Activated CD4-positive, CD25-positive, alpha-beta regulatory T cell treated with anti-CD3 and anti-CD28 coated beads, Interleukin-2, amount 50 U/mL, for 72 hours (primary cell): ENCODE measurements around the gene LEMD2.
A peak's percentile ranks its signal among the peaks of the same experiment; 100 is the strongest.

Experiments used
- DNase-seq: peaks from one replicate; pipeline ENCODE4 v3.0.0; 2021

The LEMD2 gene

DNA sequence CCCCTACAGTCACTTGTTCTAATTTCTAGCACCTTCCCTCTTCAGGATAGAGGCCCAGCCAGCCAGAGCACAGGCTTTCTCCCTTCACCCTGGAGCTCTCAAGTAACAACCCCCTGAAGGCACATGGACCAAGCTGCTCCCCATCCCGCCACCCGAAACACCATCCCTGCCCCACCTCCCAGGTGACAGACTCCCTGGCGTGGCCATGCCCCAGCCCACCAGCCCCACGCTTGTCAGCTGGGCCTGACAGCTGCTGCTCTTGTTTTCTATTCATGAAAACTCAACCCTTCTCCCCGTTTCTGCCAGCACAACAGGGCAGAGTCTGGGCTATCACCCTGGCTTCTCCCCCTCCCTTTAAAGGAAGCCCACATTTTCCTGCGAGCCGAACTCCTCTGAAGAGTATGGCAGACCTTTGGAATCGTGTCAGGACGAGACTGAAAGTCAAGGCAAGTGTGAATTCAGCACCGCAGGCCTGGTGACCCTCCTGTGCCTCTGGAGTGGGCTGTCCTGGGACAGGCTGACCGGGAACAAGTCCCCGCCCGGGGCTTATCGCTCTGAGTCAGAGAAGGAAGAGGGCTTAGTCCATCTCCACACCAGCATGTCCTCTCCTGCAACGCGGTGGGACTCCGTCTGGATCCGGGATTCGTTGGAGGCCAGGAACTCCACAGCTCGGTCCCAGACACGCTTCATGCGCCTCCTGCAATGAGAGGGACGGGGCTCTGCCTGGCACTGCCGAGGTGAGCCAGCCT is 16.7 kb downstream of the LEMD2 start:
- no peak for DNase-seq

DNA sequence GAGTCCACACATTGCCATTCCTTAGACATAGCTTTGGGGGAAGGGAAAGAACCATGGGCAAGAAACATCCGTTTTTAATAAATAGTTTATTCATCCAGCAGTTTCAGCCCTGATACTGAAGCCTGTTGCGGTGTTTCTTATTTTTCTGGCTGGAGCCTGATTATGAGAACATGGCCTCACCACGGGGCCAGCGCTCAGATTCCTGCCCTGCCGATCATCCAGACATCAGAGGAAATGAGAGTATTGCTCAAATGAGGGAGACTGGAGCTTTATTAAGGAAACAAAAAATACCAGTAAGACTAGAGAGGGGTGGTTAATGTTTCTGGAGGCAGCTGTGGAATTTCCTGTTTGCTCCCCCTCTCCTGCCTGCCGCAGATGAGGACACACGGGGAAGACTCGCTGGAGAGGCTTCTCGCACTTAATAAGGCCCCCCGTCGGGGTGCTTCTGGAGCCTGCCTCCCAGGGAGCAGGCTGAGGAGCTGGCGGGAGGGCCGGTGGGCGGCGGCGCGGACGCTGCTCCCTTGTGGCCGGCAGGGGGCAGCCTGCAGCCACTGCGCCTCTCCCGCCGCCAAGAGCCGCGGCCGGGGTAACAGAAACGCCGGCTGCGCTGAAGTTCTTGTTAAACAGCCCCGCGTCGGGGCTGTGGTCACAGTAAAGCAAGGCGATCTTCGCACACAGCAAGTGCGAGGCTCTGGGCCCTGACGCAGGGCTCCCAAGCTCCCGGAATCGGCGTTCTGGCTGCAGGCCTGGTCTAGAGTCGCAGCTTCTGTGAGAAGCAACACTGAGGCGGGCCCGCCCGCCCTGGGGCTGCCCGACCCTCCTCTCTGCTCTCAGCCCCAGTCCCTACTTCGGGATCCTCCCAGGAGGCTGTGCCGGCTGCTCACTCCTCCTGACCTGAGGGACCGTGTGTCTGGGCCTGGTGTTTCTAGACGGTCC is 17.5 kb downstream of the LEMD2 start:
- DNase-seq, result peak; percentile 73

DNA sequence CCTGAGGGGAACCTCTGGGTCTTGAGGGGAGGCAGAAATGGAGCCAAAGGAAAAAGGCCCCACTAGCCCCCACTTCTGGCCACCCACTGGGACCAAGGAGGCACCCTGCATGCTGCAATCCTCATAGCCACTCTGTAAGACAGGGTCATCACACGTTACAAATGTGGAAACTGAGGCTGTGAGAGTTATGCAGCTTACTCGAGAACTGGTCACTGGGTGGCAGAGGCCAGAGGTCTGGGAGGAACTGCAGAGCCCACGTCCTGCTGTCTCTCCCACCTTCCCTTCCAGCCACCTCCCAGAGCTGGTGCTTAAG is 18.1 kb downstream of the LEMD2 start:
- DNase-seq, result no peak

DNA sequence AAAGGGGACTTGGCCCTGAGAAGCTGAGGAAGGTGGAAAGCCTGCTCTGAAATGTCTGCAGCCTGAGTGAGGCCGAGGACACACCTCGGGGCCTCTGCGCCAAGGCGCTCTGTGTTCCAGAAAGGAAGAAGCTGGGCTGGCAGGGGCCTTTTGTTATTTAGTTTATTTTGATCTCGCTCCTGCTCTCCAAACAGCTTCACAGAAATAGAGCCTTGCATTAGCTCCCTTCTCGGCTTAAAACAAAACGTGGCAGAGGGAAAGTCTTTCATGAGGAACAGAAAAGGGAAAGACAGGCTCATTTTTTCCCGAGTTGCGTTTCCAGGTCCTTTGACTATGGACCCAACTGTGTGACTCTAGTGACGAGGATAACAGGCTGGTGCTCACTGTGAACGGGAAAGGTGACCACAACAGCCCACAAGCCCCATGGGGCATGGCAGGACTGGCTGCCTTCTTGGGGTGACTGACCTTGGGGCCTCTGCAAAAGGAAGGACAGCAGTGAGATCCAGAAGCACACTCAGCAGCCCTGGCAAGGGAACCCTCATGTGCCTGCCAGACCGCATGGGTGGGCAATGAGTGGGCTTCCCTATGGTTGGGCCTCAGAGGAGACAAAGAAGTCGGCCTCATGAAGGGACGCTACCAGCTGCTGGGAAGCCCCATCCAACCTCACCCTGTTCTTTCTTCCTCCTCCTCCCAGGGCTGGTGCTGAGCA is 18.7 kb downstream of the LEMD2 start:
- no peak for DNase-seq

DNA sequence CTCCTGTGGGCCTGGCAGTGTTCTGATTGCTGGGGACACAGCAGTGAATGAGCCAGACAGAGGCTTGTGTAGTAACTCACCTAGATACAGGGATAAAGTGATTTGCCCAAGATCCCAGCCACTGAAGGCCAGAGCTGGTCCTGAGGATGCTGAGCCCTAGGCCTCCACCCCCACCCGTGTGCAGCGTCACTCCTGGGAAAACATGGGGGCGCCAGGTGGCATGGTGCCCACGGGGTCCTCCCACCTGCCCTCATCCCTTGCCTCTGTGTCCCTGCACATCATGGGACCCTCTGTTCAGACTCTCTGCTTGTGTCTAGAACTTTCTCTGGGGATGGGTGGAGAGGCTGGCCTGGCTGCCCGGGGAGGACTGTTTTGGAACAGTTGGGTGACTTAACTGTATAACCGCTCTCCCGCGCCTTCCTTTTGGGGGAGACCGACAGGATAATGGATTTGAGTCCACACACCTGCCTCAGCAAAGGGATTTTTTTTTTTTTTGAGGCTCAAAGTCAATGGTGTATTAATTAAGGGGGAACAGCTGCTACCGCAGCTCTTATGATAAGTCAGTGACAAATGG is 19.6 kb downstream of the LEMD2 start:
- DNase-seq, result no peak

DNA sequence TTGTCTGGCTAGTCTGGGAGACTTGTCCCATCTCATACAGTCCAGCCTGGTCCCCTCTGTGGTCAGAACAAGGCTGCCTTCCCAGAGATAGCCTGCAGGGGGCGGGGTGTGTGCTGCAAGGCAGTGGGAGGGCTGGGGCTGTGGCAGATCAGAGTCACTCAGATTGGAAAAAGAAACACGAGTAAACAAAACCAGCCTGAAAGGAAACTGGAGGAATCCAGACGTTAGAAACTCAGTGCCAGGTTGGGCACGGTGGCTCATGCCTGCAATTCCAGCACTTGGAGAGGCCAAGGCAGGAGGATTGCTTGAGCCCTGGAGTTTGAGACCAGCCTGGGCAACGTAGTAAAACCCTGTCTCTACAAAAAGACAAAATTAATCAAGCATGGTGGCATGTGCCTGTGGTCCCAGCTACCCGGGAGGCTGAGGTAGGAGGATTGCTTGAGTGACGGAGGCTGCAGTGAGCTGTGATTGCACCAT is 20.2 kb downstream of the LEMD2 start:
- peak; percentile 78 for DNase-seq

DNA sequence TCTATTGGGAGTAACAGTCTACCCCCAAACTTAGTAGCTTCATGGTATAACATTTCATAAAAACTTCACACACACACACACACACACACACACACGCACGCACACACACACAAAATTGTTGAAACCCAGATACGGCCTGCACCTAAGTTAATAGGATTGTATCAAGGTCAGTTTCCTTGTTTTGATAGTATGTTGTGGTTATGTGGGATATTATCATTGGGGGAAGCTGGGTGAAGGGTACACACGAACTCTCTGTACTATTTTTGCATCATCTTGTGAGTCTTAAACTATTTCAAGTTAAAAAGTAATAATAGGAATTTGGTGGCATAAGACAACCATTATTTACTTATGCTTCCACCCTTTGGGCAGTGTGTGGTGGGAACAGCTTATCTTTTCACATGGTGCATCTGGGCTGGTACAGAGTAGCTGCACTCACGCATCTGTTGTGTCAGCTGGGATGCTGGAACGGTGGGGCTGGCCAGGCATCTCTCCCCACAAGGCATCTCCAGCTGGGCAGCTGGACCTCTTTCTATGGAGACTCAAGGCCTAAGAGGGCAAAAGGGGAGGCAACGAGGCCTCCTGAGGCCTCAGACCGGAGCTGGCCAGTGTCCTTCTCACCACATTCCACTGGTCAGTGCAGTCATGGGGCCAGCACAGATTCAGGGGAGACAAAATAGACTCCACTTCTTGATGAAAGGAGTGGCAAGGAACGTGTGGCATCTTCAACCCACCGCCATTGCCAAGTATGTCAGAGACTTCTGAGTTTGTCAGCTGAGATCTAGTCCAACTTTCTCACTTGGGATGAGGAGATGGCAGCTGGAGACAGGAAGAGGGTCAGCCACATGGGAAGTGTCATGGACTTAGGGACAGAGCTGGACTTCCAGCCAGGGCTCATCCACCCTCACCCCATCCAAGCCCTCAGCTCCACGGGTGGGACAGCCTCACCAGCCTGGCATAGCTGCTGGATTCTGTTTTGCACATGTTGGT is 21.7 kb downstream of the LEMD2 start:
- DNase-seq, result no peak

DNA sequence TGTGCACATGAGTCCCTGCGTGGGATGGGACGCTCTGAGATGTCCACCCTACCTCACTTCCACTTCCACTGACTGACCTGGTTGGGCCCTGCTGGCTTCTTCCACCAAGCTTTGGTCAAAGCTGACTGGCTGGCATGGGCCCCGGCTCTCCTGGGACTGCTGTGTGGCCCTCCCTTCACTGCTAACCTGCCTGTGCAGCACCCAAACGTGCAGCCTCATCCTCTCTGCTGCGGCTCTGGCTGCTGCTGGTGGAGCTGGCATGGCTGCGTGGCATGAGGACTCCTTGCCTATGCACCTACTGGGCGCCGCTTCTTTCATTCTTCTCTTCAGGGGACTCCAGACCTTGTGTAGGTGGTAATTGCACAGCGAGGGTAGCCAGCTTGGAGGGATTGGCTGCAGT is 23.6 kb downstream of the LEMD2 start:
- no peak for DNase-seq

DNA sequence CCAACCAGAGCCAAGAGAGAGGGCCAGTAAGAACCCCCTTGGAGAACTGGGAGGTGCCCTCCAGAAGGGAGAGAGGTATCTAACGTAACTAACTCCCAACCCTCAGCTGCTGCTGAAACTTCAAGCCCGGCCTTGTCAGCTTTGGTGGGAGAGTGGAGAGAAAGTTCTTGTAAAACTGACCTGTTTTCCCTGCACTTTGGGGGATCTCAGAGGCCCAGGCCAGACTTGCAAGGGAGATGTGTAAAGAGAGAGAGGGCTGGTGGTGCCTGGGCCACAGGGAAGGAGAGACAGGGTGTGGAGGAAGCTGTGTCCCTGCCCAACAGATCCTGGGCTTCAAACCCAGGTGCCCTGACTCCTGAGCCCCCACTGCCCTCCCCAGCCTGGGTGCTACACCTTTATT is 24.9 kb downstream of the LEMD2 start:
- DNase-seq, result no peak

DNA sequence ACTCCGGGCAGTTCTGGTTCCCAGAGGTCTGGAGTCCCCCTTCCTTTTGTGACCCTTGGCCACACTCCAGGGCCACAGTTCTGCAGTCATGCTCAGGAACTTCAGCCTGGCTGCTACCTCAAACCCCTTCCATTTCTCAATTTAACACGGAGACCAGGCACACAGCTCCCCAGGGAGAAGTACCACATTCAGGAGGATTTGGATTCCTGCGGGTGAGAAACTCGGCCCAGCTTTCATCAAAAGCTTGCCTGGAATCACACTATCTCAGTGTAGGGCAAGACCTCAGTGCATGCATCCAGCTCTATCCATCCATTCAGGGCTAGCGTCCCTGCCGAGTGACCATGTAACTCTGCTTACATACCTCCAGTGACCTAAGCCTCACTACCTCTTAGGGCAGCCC is 25.4 kb downstream of the LEMD2 start:
- DNase-seq, result no peak

DNA sequence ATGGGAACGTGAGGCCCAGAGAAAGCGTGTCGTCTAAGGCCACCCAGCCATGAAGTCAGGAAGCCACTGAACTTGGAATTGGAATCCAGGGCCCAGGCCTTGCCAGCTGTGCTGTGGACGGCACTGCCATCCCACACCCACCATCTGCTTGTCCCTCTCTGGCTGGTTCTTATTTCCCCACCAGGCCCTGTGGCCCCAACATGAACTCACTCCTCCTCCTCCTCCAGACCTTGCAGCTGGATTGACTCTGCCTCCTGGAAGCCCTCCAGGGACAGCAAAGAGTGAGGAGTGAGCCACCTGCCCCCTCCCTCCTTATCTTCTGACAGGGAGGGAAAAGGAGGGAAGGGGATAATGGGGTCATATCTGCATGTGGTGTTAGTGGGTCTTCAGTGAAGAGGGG is 26.2 kb downstream of the LEMD2 start:
- no peak for DNase-seq

DNA sequence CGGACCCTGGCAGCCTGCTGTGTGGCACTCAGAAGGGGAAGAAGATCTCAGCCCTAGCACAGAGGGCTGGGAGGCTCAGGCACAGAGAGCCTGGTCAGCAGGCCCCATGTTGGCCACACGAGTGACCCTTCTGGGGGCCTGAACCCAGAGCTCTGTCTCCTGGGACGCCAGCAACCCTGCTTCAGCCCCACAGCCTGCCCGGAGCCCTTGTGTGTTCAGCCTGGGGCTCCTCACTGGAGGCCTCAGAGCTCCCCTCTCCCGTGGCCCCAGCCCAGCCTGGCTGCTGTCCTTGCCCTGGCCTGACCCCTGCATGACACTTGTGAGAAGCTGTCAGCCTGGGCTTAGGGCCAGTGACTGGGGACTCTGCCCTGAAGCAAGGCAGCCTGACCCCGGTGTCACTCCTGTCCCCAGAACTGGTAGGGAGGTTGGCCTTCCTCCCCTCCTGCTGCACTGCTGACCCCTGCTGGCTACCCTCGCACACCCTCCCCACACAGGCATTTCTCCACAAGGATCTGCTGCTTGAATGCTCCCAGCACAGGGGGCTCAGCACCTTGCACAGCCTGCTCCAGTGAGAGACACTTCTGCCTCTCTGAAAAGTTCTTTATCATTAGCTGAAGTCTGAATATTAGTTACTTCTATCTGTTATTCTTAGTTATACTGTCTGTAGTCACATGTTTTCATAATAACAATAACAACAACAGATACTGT is 26.9 kb downstream of the LEMD2 start:
- no peak for DNase-seq

DNA sequence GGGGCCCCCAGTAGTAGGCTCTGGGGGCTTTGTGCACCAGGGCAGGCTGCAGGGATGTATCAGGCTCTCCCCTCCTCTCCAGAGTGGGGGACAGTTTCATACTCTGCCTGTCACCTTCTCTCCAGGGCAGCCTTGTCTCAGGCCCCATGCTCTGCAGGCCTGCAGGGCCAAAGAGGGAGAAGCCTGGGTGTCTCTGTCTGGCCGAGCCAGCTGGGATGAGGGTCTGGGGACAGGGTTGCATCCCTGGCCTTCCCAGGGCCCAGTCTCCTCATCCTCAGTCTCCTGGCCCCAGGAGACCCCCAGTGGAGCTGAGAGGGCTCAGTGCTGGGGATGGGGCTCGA is 27.4 kb downstream of the LEMD2 start:
- no peak for DNase-seq

DNA sequence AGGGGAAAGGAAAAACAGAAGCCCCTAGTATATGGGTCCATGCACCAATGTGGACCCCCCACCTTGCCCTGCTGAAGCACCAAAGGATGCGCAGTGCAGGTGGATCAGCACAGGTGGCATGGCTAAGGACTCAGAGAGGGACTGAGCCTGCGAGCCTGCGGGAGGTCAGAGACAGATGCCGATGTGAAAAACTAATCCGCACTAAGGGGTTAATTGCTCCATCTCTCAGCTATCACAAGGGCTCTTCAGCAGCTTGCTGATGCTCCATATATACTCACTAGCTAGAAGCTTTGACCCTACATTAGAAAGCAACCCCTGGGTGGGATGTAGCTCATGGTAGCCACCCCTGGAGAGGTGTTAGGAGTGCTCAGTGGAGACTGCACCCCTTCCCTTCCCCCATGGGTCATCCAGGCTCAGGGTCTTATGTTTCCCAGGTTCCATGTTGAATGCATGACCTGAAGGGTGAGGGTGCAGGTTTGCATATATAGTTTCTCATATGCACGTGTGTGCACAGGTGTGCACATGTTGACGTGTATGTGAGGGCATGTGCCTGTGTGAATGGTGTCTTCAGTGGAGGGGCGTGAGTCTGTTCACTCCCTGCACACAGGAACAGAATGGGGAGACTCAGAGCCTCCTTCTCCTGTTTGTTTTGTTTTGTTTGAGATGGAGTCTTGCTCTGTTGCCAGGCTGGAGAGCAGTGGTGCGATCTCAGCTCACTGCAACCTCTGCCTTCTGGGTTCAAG is 28.9 kb downstream of the LEMD2 start:
- no peak for DNase-seq

DNA sequence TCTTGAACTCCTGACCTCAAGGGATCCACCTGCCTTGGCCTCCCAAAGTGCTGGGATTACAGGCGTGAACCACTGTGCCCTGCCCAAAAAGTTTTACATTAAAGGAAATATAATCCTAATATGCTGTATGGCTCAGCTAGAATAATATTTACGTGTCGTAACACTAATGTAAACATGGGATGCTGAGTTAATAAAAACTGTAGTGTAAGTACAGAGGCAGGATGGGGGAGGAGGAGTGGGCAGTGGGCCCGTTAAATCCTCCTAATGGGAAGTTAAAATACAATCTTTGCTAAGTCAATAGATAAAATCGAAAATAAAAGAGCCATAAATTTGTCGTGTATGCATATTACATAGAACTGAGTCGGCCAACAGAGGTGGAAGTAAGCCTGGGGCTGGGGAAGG is 30.1 kb downstream of the LEMD2 start:
- DNase-seq, result no peak

DNA sequence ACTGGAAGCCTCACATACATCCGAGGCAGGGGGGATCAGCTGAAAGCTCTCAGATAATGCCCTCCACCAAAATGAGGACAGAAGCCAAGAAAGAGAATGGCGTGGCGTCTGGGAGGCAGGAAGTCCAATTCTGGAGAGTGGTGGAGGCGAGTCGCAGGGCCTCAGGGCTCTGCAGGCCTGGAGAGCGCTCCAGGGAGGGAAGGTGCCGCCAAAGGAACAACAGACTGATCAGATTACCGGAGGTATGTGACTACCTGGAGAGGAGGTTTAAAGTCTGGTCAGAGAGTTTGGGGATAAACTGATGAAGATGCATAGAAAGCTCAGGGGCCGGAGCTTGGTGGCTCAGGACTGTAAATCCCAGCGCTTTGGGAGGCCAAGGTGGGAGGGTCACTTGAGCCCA is 31.0 kb downstream of the LEMD2 start:
- no peak for DNase-seq

DNA sequence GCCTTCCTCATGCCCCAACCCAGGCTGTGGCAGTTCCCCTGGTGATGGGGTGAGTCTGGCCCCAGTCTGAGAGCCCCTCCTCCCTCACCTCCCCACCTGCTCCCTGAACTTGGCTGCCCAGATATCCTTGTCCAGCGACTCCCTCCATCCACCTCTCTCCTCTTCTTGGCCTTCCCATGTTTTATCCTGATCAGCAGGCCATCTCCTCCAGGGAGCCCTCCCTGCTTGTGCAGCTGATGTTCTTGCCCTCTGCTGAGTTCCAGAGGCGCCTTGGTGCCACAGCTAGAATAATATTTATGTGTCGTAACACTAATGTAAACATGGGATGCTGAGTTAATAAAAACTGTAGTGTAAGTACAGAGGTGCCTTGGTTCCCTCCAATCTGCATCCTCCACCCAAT is 31.8 kb downstream of the LEMD2 start:
- no peak for DNase-seq

DNA sequence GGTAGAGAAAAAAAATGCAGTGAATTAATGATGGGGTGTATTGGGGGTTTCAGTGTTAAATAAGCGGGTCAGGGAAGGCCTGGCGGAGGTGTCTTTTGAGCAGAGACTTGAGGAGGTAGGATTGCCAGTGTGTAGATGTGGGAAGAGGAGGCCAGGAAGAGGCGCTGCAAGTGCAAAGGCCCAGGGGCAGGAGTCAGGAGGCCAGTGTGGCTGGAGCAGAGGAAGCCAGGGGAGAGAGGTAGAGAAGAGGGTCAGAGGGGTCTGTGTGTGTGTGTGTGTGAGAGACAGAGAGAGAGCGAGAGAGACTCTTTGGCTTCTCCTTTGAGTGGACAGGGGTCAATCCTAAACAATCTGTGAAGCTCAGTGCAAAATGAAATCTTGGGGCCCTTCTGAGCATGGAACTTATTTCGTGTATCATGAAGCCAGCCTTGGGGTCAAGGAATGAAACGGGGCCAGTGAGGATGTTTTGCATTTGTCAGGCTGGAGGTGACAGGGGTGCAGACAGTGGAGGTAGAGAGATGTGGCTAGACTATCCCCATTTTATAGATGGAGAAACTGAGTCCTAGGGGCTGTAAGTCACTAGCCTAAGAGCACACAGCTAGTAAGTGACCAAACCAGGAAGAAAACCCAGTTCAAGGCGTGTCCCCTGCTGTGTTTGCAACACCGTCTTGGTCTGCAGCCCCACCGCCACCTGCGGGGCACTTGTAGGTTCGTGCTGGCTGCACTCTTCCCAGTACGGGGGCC is 32.5 kb downstream of the LEMD2 start:
- no peak for DNase-seq

DNA sequence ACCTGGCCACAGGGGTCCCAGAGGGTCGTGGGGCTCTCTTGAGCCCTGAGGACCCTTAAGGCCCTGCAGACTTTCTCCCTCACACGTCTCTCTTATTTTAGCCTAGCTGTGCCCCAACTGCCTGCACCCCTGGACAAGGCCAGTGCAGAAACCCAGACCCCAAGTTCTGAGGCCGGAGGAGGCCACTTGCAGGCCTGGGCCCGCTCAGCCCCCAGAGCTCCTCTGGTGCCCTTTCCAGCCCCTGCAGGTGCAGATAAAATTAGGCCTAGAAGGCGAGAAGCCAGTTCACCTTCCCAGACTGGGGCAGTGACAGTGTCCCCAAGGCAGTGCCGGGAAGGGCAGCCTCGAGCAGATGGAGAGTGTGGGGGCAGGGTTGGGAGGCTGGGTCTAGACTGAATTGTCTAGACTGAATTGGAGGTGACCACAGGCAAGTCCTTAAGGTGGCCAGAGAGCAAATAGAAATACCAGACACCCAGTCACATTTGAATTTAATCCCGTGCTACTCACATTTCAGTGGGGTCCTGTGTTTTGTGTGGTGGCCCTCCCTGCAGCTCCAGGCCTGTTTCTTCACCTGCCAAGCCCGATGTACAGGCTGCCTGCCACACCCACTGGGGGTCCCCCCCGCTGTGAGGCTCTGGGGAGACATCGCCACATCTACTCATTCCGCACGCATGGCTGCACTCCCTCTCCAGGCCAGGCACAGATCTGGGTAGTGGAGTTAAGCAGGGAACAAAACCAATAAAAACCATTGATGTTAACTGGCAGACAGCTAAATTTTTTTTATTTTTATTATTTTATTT is 33.7 kb downstream of the LEMD2 start:
- DNase-seq, result no peak
